Spleen (tissue), 7 donors: ENCODE data around the gene ITPR2.

ENCODE experiments used
- CTCF ChIP-seq, 11 experiments: fragments of 200-600 bp in 7 of 11; fragments of 450-650 bp in 4 of 11; sonication (generic) in 4 of 11; IDR thresholded peaks in 8 of 11; conservative IDR thresholded peaks in 3 of 11; 1 replicate in 7 of 11; 2 replicates in 4 of 11; pipeline versions ENCODE4 v1.4.0 to v1.8.0; 2016 to 2021; ENCODE audit warnings: antibody characterized with exemption in 11 of 11, inconsistent platforms in 4 of 11, mild to moderate bottlenecking in 1 of 11
- POLR2A ChIP-seq, 3 donors: fragments of 450-650 bp; IDR thresholded peaks; one replicate each; pipeline ENCODE4 v1.5.1; 2017; ENCODE audit warnings: antibody characterized with exemption in 3 of 3, mild to moderate bottlenecking in 1 of 3
- POLR2AphosphoS5 ChIP-seq, 3 donors: sonication (generic); formaldehyde crosslinking; IDR thresholded peaks; one replicate each; pipeline ENCODE4 v1.5.1; 2017; ENCODE audit warnings: antibody characterized with exemption in 3 of 3
- donor health status: DM: no; HTN: no; CAD: no; lungs with moderate emphysema.
- donor health status: DM: no; HTN: no; CAD: no.
- donor health status: DM: no; HTN: no; CAD: no.

- TF ChIP-seq CTCF (IDR thresholded peaks at IDR 0.05 in 8 of 11, conservative IDR thresholded peaks at IDR 0.05 in 3 of 11) (no peak), POLR2A (IDR thresholded peaks at IDR 0.05) (no peak), POLR2AphosphoS5 (IDR thresholded peaks at IDR 0.05) (no peak)
Measured at GRCh38 chr12:26428420-26428819, 404.6 kb downstream of the ITPR2 start.
